Smooth muscle cell (in vitro differentiated cells): Measurements from ENCODE around the gene FANCE. TPM values are rescaled to one million over a fixed set of nuclear protein-coding genes. Genes with fewer than 3 reads are reported as not detected.
"Not testable (repeated sequence)": the region's sequence is repeated elsewhere in the genome, so short reads cannot be mapped to it uniquely, and the experiment has no call there.

Experiments used
- DNase-seq: peaks from one replicate; lab custom pipeline; 2025; ENCODE audit not compliant: unreplicated experiment; lab: John Stamatoyannopoulos, UW
- H2AFZ ChIP-seq: fragments of 200-600 bp; sonication (generic); 2 replicates; pipeline ENCODE4 v1.6.0; 2016; ENCODE audit warnings: antibody characterized with exemption, low read depth, mild to moderate bottlenecking
- H3F3A ChIP-seq: fragments of 200-600 bp; sonication (generic); 2 replicates; pipeline ENCODE4 v1.6.0; 2017; ENCODE audit warnings: antibody characterized with exemption, low read depth
- H3K27ac ChIP-seq: fragments of 200-600 bp; sonication (generic); 2 replicates; pipeline ENCODE4 v1.5.1; 2016; ENCODE audit warnings: low read depth, mild to moderate bottlenecking
- H3K27me3 ChIP-seq: fragments of 200-600 bp; sonication (generic); 2 replicates; pipeline ENCODE4 v1.6.1; 2016; ENCODE audit warnings: low read depth, mild to moderate bottlenecking
- H3K36me3 ChIP-seq: fragments of 200-600 bp; sonication (generic); 2 replicates; pipeline ENCODE4 v1.5.1; 2016; ENCODE audit warnings: low read depth
- H3K4me1 ChIP-seq: fragments of 200-600 bp; sonication (generic); 2 replicates; pipeline ENCODE4 v1.5.1; 2016; ENCODE audit warnings: low read depth
- H3K4me2 ChIP-seq: fragments of 200-600 bp; sonication (generic); 2 replicates; pipeline ENCODE4 v1.6.0; 2016; ENCODE audit warnings: mild to moderate bottlenecking
- H3K4me3 ChIP-seq: fragments of 200-600 bp; sonication (generic); 2 replicates; pipeline ENCODE4 v1.5.1; 2016; ENCODE audit warnings: mild to moderate bottlenecking
- H3K79me2 ChIP-seq: fragments of 200-600 bp; sonication (generic); 2 replicates; pipeline ENCODE4 v1.6.0; 2016; ENCODE audit warnings: low read depth, mild to moderate bottlenecking
- H3K9ac ChIP-seq: fragments of 200-600 bp; sonication (generic); 2 replicates; pipeline ENCODE4 v1.6.0; 2016; ENCODE audit warnings: low read depth
- H3K9me3 ChIP-seq: fragments of 200-600 bp; sonication (generic); replicated peaks from 2 replicates; pipeline ENCODE4 v1.5.1; 2016; ENCODE audit warnings: low read depth
- H4K20me1 ChIP-seq: fragments of 200-600 bp; sonication (generic); 2 replicates; pipeline ENCODE4 v1.6.0; 2016; ENCODE audit warnings: low read depth
- whole genome bisulfite sequencing: methylation state at CpG from one replicate; pipeline ENCODE4 v1.1.7; 2016; ENCODE audit warnings: low lambda C conversion rate; 5-methylcytosine and 5-hydroxymethylcytosine counted together
- polyA plus RNA-seq: library from polyadenylated mRNA; unstranded; fragments of >200 nt; fragmentation: Nextera tagmentation; extraction: Ambion mirVana; gene quantifications from 2 replicates; pipeline ENCODE4 v1.2.1, GENCODE V29; 2016
- total RNA-seq: library from RNA; depleted of rRNA; stranded (reverse); fragments of >200 nt; gene quantifications from 2 replicates; pipeline ENCODE4 v1.2.3, GENCODE V29; 2014
- TF ChIP-seq, protein P1 (sequence below): fragments of 200-600 bp; sonication (generic); IDR thresholded peaks from 2 replicates; pipeline ENCODE4 v1.5.1; 2017; ENCODE audit warnings: borderline replicate concordance, mild to moderate bottlenecking, antibody characterized with exemption; ENCODE audit not compliant: insufficient read depth, poor library complexity, severe bottlenecking

The FANCE gene
- total and polyA plus RNA-seq, 2 experiments from 2014 or later, result 3.6 to 5.6 TPM

DNA sequence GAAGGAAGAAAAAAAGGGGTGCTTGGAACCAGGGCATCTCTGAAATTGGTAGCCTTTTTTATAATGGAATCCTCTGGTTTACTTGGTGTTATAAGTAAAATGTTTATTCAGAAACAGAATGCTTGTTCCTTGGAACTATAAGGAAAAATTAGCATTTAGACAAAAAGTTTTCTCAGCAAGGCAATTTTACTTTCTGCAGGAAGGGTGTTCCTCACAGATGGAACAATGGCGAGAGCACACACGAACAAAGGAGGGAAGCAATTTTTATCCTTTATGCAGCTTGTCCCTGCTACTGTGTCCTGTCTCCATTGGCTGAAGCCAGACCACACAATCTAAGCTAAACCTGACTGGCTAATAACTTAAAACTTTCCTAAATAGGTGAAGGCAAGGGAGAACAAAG, 22.7 kb upstream of the FANCE start:
- H3F3A ChIP-seq, result no peaks in the 10 kb centered on the region
- H3K4me1 ChIP-seq, result peaks cover 20% of the 10 kb centered on the region
- 72% methylated on average over 2 of the region's 2 CpGs for WGBS

DNA sequence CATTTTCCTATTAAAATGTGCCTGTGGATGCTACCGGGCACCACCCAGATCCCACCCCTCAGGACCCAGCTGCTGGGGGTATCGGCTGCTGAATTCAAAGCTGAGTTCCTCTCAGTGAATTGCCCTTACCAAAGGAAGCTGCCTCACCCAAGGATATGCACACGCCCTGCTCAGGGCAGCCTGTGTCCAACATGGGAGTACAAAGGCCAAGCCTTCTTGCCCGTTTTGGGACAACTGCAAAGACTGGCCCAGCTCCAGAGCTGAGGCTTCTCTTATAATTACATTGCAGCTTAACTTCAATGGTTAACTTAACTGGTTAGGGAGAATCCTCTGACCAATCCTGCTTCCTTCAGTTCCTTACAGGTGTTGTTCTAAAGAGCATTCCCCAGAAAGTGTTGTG, 19.8 kb upstream of the FANCE start:
- no peaks in the 10 kb centered on the region for H3K9me3 ChIP-seq
- TF ChIP-seq, protein P1, sequence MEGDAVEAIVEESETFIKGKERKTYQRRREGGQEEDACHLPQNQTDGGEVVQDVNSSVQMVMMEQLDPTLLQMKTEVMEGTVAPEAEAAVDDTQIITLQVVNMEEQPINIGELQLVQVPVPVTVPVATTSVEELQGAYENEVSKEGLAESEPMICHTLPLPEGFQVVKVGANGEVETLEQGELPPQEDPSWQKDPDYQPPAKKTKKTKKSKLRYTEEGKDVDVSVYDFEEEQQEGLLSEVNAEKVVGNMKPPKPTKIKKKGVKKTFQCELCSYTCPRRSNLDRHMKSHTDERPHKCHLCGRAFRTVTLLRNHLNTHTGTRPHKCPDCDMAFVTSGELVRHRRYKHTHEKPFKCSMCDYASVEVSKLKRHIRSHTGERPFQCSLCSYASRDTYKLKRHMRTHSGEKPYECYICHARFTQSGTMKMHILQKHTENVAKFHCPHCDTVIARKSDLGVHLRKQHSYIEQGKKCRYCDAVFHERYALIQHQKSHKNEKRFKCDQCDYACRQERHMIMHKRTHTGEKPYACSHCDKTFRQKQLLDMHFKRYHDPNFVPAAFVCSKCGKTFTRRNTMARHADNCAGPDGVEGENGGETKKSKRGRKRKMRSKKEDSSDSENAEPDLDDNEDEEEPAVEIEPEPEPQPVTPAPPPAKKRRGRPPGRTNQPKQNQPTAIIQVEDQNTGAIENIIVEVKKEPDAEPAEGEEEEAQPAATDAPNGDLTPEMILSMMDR, result no peak
- H3K9ac ChIP-seq, result no peak overlapping the region
- H3K4me3 ChIP-seq, result no peak overlapping the region
- H2AFZ ChIP-seq, result no peak overlapping the region
- H3K27ac ChIP-seq, result no peak overlapping the region
- no peaks in the 10 kb centered on the region for H3K27me3 ChIP-seq
- peaks cover 12% of the 10 kb centered on the region for H3K4me1 ChIP-seq
- WGBS, result 93% methylated on average over 4 of the region's 4 CpGs
- H3K4me2 ChIP-seq, result no peak overlapping the region
- H3K79me2 ChIP-seq, result no peaks in the 10 kb centered on the region
- H4K20me1 ChIP-seq, result no peaks in the 10 kb centered on the region
- H3K36me3 ChIP-seq, result no peaks in the 10 kb centered on the region
- H3F3A ChIP-seq, result no peaks in the 10 kb centered on the region
- no peak for DNase-seq

More for the DNA sequence above, 22.7 kb upstream of the FANCE start:
- no peaks in the 10 kb centered on the region for H3K27me3 ChIP-seq
- TF ChIP-seq, protein P1, result no peak
- H4K20me1 ChIP-seq, result no peaks in the 10 kb centered on the region
- H3K4me2 ChIP-seq, result no peak overlapping the region
- H3K4me3 ChIP-seq, result no peak overlapping the region
- no peaks in the 10 kb centered on the region for H3K9me3 ChIP-seq
- no peak for DNase-seq
- no peak overlapping the region for H3K9ac ChIP-seq
- H2AFZ ChIP-seq, result no peak overlapping the region
- H3K36me3 ChIP-seq, result no peaks in the 10 kb centered on the region
- H3K79me2 ChIP-seq, result no peaks in the 10 kb centered on the region
- H3K27ac ChIP-seq, result no peak overlapping the region

DNA sequence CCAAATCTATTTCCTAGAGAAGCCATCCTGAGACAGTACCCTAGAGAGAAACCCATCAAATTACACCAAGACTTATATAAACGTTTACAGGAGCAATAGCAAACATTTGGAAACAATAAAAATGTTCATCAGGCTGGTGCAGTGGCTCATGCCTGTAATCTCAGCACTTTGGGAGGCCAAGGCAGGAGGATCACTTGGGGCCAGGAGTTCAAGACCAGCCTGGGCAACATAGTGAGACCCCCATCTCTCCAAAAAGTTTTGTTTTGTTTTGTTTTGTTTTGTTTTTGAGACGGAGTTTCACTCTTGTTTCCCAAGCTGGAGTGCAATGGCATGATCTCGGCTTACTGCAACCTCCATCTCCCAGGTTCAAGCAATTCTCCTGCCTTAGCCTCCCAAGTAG, 19.4 kb upstream of the FANCE start:
- WGBS, result 86% methylated on average over 3 of the region's 3 CpGs
- H3K27me3 ChIP-seq, H3K9ac ChIP-seq, H3K36me3 ChIP-seq, H4K20me1 ChIP-seq, H3K9me3 ChIP-seq, H3K4me1 ChIP-seq, H3K4me2 ChIP-seq, H3F3A ChIP-seq, H3K4me3 ChIP-seq, H3K27ac ChIP-seq, H2AFZ ChIP-seq, DNase-seq, H3K79me2 ChIP-seq: not testable (repeated sequence)

DNA sequence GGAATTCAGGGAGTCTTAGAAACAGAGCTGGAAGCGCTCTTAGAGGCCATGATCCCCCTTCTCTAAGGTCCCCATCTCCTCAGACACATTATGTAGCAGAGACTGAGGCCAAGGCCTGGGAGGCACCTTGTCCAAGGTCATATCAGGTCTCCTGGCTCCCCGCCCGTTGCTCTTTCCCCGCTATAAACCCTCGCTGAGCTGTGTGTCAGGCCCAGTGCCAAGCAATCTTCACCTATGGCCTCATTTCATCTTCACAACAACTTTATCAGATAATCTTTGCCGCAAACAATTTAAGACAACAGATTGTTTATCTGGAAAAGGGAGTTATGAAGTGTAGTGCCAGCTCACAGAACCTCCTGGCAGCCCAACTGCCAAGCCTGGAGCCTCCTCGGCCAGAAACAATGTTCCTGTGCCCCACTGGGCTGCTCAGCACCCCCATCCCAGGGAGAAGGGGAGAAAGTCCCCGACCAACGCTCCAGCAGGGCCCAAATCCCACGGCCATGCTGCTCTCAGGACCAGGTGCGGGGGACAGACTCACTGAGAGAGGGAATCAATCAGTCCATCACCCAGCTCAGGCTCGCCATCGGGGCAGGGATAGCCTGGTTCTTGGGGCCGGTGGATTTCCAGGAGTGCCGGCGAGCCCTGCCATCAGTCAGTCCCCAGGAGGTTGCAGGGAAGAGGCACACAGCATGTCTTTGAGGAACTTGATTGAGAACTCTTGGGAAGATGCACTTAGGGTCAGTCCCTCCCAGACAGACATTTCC, 16.9 kb upstream of the FANCE start:
- no peak overlapping the region for H2AFZ ChIP-seq
- H3K4me3 ChIP-seq, result no peak overlapping the region
- H3K36me3 ChIP-seq, result no peaks in the 10 kb centered on the region
- no peaks in the 10 kb centered on the region for H4K20me1 ChIP-seq
- no peak overlapping the region for H3K27ac ChIP-seq
- TF ChIP-seq, protein P1, result no peak
- H3K27me3 ChIP-seq, result no peaks in the 10 kb centered on the region
- no peaks in the 10 kb centered on the region for H3F3A ChIP-seq
- H3K9me3 ChIP-seq, result no peaks in the 10 kb centered on the region
- H3K4me2 ChIP-seq, result no peak overlapping the region
- no peaks in the 10 kb centered on the region for H3K4me1 ChIP-seq
- no peak overlapping the region for H3K9ac ChIP-seq
- 92% methylated on average over 16 of the region's 16 CpGs for WGBS
- DNase-seq, result no peak
- no peaks in the 10 kb centered on the region for H3K79me2 ChIP-seq
